Measurements from ENCODE around the gene SHISA3. TPM values are rescaled to one million over a fixed set of nuclear protein-coding genes. Genes with fewer than 3 reads are reported as not detected.

SHISA3 gene
- total RNA-seq (under 1 TPM in 1 of 5 donors, not detected in 4; 0.35 TPM), total RNA-seq (0 to 0.12 (median 0) reads per million in 29 experiments)
- total RNA-seq (2013) = not detected

DNA sequence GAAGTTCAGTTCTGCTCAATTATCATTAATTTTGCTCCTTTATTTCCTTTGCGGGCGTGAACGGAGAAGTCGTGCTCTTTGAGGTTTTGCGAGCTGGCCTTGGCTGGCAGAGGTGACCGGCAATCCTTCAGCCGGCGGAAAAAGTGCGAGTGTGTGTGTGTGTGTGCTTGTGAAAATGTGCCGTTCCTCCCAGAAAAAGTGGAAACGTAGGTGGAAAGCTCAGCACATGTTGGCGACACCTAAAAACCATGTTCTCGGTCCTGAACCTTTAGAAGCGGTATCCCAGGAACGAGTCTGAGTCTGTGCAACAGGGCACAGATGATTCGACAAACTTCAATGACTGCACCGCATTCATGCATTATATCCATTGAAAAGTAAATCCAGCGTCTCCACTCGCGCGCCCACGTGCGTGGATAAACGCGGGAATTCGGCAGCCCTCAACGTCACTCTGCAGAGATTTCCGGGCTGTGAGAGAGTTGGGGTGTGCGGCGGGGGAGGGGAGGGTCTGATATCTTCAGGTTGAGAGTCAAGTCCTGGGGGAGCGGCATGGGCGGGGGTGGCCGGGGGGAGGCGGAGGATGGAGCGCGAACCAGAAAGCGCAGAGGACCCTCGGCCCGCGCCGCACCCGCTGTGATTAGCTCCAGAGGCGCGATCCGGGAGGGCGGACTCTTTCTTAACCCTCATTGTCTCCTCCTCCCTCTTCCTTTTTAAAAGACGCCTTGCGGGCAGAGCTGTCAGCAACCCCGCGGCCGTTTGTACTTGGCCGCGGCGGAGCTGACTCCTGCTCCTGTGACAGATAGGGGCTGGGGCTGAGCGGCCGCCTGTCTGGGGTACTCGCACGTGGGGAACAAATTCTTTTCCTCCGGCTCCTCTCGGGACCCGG is at the start of gene SHISA3:
SHISA3 (plus strand) TSS at position 737 of the 883 bp plus-strand sequence. CDS start 569 bp downstream, outside the sequence.
- peaks cover 31 to 33% (median 33%) of the 10 kb centered on the region in 3 donors for H3K4me1 Mint-ChIP-seq
- H3K4me3 Mint-ChIP-seq = peak within 1 kb of the TSS; percentile 70 to 80 (median 77)
- Histone ChIP-seq H3K27ac (ENCODE audit: low read length) (no peak within 1 kb of the TSS), H3K4me1 (ENCODE audit: control insufficient read depth in 1 of 2, extremely low read depth in 1 of 2, insufficient read depth in 2 of 2, low read length in 2 of 2) (peaks cover 2 to 31% of the 10 kb centered on the region in 2 experiments), H3K9me3 (no peaks in the 10 kb centered on the region), H3K36me3 (ENCODE audit: control insufficient read depth in 2 of 2, extremely low read depth in 1 of 2, insufficient read depth in 1 of 2, low read length in 1 of 2) (no peaks in the 10 kb centered on the region), H3K4me3 (ENCODE audit: control insufficient read depth in 1 of 2, extremely low read depth in 1 of 2, low read length in 1 of 2) (peak within 1 kb of the TSS; percentile 40 to 79), H3K27me3 (replicated peaks in 1 of 2; ENCODE audit: control insufficient read depth in 2 of 2, extremely low read depth in 1 of 2, insufficient read depth in 2 of 2, low read length in 1 of 2) (peaks cover 23 to 46% of the 10 kb centered on the region in 2 experiments)
- POLR2A ChIA-PET = no interaction called here
- DNase-seq (peak in 2 of 35 experiments; percentile 3 to 12), ATAC-seq (replicated peaks in 1 of 4) (peak; percentile 31 to 65 (median 41))
- WGBS (ENCODE audit: insufficient coverage) = under 1% methylated on average over 39 of the region's 61 CpGs
- CTCF ChIA-PET = no interaction called here
- peak within 1 kb of the TSS in 1 of 2 donors; percentile 36 for H3K27ac Mint-ChIP-seq
- H3K9me3 Mint-ChIP-seq = no peaks in the 10 kb centered on the region
- H3K36me3 Mint-ChIP-seq = no peaks in the 10 kb centered on the region
- H3K27me3 Mint-ChIP-seq = peaks cover 41 to 72% of the 10 kb centered on the region in 2 donors

DNA sequence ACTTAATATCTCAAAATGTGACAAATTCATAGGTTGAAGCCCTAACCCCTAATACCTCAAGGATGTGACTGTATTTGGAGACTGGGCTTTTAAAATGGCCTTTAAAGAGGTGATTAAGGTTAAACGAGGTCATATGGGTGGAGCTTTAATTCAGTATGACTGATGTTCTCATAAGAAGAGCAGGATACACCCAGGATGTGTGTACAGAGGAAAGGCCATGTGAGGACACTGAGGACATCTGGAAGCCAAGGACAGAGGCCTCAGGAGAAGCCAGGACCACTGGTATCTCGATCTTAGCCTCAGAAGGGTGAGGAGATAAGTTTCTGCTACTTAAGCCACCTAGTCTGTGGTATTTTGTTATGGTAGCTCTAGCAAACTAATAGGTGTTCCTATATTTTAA is 49.0 kb upstream of the SHISA3 start:
- Mint-ChIP-seq H3K27ac (no peak overlapping the region), H3K27me3 (peaks cover 4 to 6% of the 10 kb centered on the region in 2 donors), H3K36me3 (no peaks in the 10 kb centered on the region), H3K4me3 (no peak overlapping the region), H3K4me1 (no peaks in the 10 kb centered on the region), H3K9me3 (no peaks in the 10 kb centered on the region)
- Histone ChIP-seq H3K27ac (ENCODE audit: low read length) (no peak overlapping the region), H3K4me3 (ENCODE audit: control insufficient read depth in 1 of 2, extremely low read depth in 1 of 2, low read length in 1 of 2) (no peak overlapping the region), H3K36me3 (ENCODE audit: control insufficient read depth in 2 of 2, extremely low read depth in 1 of 2, insufficient read depth in 1 of 2, low read length in 1 of 2) (no peaks in the 10 kb centered on the region), H3K27me3 (replicated peaks in 1 of 2; ENCODE audit: control insufficient read depth in 2 of 2, extremely low read depth in 1 of 2, insufficient read depth in 2 of 2, low read length in 1 of 2) (peaks cover 0 to 13% of the 10 kb centered on the region in 2 experiments), H3K9me3 (no peaks in the 10 kb centered on the region), H3K4me1 (ENCODE audit: control insufficient read depth in 1 of 2, extremely low read depth in 1 of 2, insufficient read depth in 2 of 2, low read length in 2 of 2) (no peaks in the 10 kb centered on the region)
- ChIA-PET POLR2A (no interaction called here), CTCF (no interaction called here)
- DNase-seq (no peak), ATAC-seq (replicated peaks in 1 of 4) (no peak)
- WGBS (ENCODE audit: insufficient coverage) = 83% methylated on average over 1 of the region's 2 CpGs

DNA sequence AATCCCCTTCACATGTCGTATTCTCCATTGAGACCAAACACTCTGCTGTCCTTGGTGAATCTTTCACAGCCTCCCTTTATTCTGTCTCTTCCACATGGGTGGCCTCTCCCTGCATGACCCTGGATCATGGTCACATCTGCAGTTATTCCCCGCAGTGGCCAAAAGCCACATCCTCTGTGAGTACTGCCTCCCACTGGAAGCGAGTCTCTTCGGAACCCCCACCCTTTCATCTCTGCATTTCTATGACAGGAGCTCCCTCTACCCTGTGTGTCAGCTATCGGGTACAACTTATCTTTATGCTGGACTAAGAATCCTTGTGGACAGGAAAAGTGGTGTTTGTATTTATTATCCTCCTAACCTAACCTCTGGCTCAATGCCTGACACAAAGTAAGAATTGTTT is 48.6 kb upstream of the SHISA3 start:
- H3K27ac ChIP-seq (ENCODE audit: low read length) = no peak overlapping the region
- Mint-ChIP-seq H3K27me3 (peaks cover 4 to 6% of the 10 kb centered on the region in 2 donors), H3K4me1 (no peaks in the 10 kb centered on the region), H3K4me3 (no peak overlapping the region), H3K36me3 (no peaks in the 10 kb centered on the region), H3K27ac (no peak overlapping the region), H3K9me3 (no peaks in the 10 kb centered on the region)
- ATAC-seq (replicated peaks in 1 of 4) (no peak), DNase-seq (no peak)
- 74% methylated on average over 2 of the region's 5 CpGs for WGBS (ENCODE audit: insufficient coverage)
- no peak overlapping the region for H3K4me3 ChIP-seq (ENCODE audit: control insufficient read depth in 1 of 2, extremely low read depth in 1 of 2, low read length in 1 of 2)
- H3K9me3 ChIP-seq = no peaks in the 10 kb centered on the region
- POLR2A ChIA-PET = no interaction called here
- H3K27me3 ChIP-seq (replicated peaks in 1 of 2; ENCODE audit: control insufficient read depth in 2 of 2, extremely low read depth in 1 of 2, insufficient read depth in 2 of 2, low read length in 1 of 2) = peaks cover 0 to 13% of the 10 kb centered on the region in 2 experiments
- H3K4me1 ChIP-seq (ENCODE audit: control insufficient read depth in 1 of 2, extremely low read depth in 1 of 2, insufficient read depth in 2 of 2, low read length in 2 of 2) = no peaks in the 10 kb centered on the region
- CTCF ChIA-PET = interaction anchor here in 1 of 2 donors (0.5 kb wide), 1 partner anchor 107 kb away, joined by 3 read pairs; no protein-coding TSS in a partner anchor
- no peaks in the 10 kb centered on the region for H3K36me3 ChIP-seq (ENCODE audit: control insufficient read depth in 2 of 2, extremely low read depth in 1 of 2, insufficient read depth in 1 of 2, low read length in 1 of 2)

DNA sequence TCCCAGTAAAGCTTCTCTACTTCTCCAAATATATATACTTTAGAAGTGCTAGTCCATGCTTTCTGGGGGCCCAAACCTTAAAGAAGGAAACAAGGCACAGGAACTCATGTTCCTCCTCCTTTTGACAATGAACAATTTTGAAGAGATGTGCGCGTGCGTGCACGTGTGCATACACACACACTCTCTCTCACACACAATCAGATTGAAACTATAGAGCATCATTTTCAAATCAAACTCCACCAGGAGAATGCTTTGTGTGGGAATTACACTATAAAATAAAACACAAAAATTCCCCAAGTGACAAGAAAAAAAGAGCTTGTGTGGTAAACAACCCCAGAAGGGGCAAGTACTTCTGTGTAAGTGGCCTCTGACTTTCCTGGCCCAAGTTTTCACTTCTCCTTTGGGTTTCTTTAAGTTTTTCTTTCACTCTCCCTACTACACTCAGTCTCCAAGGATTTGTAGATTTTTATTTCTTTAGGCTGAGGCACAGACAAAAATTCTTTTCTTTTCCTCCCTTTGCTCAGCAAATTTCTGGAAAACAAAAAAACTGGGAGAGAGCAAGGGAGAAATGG is 46.6 kb upstream of the SHISA3 start:
- H3K4me1 Mint-ChIP-seq = no peaks in the 10 kb centered on the region
- no peaks in the 10 kb centered on the region for H3K36me3 Mint-ChIP-seq
- WGBS (ENCODE audit: insufficient coverage) = no CpG with 5 or more reads among the region's 4 CpGs
- DNase-seq (no peak), ATAC-seq (replicated peaks in 1 of 4) (no peak)
- Histone ChIP-seq H3K27me3 (replicated peaks in 1 of 2; ENCODE audit: control insufficient read depth in 2 of 2, extremely low read depth in 1 of 2, insufficient read depth in 2 of 2, low read length in 1 of 2) (peaks cover under 1 to 14% of the 10 kb centered on the region in 2 experiments), H3K4me3 (ENCODE audit: control insufficient read depth in 1 of 2, extremely low read depth in 1 of 2, low read length in 1 of 2) (no peak overlapping the region), H3K9me3 (no peaks in the 10 kb centered on the region), H3K4me1 (ENCODE audit: control insufficient read depth in 1 of 2, extremely low read depth in 1 of 2, insufficient read depth in 2 of 2, low read length in 2 of 2) (no peaks in the 10 kb centered on the region), H3K27ac (ENCODE audit: low read length) (no peak overlapping the region), H3K36me3 (ENCODE audit: control insufficient read depth in 2 of 2, extremely low read depth in 1 of 2, insufficient read depth in 1 of 2, low read length in 1 of 2) (no peaks in the 10 kb centered on the region)
- ChIA-PET POLR2A (no interaction called here), CTCF (no interaction called here)
- no peaks in the 10 kb centered on the region for H3K9me3 Mint-ChIP-seq
- peaks cover 21 to 22% of the 10 kb centered on the region in 2 donors for H3K27me3 Mint-ChIP-seq
- no peak overlapping the region for H3K4me3 Mint-ChIP-seq
- H3K27ac Mint-ChIP-seq = no peak overlapping the region

DNA sequence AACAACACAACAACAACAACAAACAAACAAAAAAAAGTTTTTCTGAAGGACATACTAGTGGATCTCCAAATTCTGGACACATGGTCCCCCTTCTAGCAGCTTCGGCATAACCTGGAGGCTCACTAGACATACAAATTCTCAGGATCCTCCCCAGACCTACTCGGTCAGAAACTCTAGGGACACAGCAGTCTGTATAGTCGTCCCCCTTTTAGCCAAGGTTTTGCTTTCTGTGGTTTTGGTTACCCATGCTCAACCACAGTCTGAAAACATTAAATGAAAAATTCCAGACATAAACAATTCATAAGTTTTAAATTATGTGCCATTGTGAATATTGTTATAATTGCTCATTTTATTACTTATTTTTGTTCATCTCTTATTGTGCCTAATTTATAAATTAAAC is 45.2 kb upstream of the SHISA3 start:
- Mint-ChIP-seq H3K4me1 (peaks cover 0 to 4% (median 2%) of the 10 kb centered on the region in 3 donors), H3K9me3 (no peaks in the 10 kb centered on the region), H3K4me3 (no peak overlapping the region), H3K36me3 (no peaks in the 10 kb centered on the region), H3K27ac (no peak overlapping the region), H3K27me3 (peaks cover 33 to 34% of the 10 kb centered on the region in 2 donors)
- Histone ChIP-seq H3K4me1 (ENCODE audit: control insufficient read depth in 1 of 2, extremely low read depth in 1 of 2, insufficient read depth in 2 of 2, low read length in 2 of 2) (no peaks in the 10 kb centered on the region), H3K36me3 (ENCODE audit: control insufficient read depth in 2 of 2, extremely low read depth in 1 of 2, insufficient read depth in 1 of 2, low read length in 1 of 2) (no peaks in the 10 kb centered on the region), H3K27ac (ENCODE audit: low read length) (no peak overlapping the region), H3K9me3 (no peaks in the 10 kb centered on the region), H3K4me3 (ENCODE audit: control insufficient read depth in 1 of 2, extremely low read depth in 1 of 2, low read length in 1 of 2) (no peak overlapping the region), H3K27me3 (replicated peaks in 1 of 2; ENCODE audit: control insufficient read depth in 2 of 2, extremely low read depth in 1 of 2, insufficient read depth in 2 of 2, low read length in 1 of 2) (peaks cover 2 to 14% of the 10 kb centered on the region in 2 experiments)
- DNase-seq (no peak), ATAC-seq (replicated peaks in 1 of 4) (no peak)
- 100% methylated on average over 1 of the region's 3 CpGs for WGBS (ENCODE audit: insufficient coverage)
- CTCF ChIA-PET = no interaction called here
- POLR2A ChIA-PET = no interaction called here

DNA sequence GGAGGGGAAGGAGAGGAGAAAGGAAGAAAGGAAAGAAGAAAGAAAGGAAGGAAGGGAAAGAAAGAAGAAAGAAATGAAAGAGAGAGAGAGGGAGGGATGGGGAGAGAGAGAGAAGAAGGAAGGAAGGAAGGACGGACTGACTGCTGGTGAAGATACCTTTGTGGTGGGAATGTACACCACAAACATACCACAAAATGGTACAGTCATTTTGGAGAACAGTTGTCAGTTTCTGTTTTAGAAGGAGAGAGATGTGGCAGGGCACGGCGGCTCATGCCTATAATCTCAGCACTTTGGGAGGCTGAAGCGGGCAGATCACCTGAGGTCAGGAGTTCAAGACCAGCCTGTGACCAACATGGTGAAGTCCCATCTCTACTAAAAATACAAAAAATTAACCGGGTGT is 40.0 kb upstream of the SHISA3 start:
- H3K27ac ChIP-seq (ENCODE audit: low read length) = no peak overlapping the region
- H3K9me3 ChIP-seq = no peaks in the 10 kb centered on the region
- ChIA-PET POLR2A (no interaction called here), CTCF (no interaction called here)
- WGBS (ENCODE audit: insufficient coverage) = no CpG with 5 or more reads among the region's 5 CpGs
- Mint-ChIP-seq H3K27ac (no peak overlapping the region), H3K36me3 (no peaks in the 10 kb centered on the region), H3K27me3 (peaks cover 42 to 49% of the 10 kb centered on the region in 2 donors), H3K4me3 (no peak overlapping the region), H3K9me3 (no peaks in the 10 kb centered on the region), H3K4me1 (peaks cover 0 to 9% (median 2%) of the 10 kb centered on the region in 3 donors)
- no peaks in the 10 kb centered on the region for H3K4me1 ChIP-seq (ENCODE audit: control insufficient read depth in 1 of 2, extremely low read depth in 1 of 2, insufficient read depth in 2 of 2, low read length in 2 of 2)
- peaks cover 2 to 12% of the 10 kb centered on the region in 2 experiments for H3K27me3 ChIP-seq (replicated peaks in 1 of 2; ENCODE audit: control insufficient read depth in 2 of 2, extremely low read depth in 1 of 2, insufficient read depth in 2 of 2, low read length in 1 of 2)
- ATAC-seq (replicated peaks in 1 of 4) = no peak
- H3K36me3 ChIP-seq (ENCODE audit: control insufficient read depth in 2 of 2, extremely low read depth in 1 of 2, insufficient read depth in 1 of 2, low read length in 1 of 2) = no peaks in the 10 kb centered on the region
- no peak for DNase-seq
- H3K4me3 ChIP-seq (ENCODE audit: control insufficient read depth in 1 of 2, extremely low read depth in 1 of 2, low read length in 1 of 2) = no peak overlapping the region

All from T-cell (primary cell).